Lower leg skin (tissue), 4 donors: ENCODE data around the gene RAPGEF1. TPM values are rescaled to one million over a fixed set of nuclear protein-coding genes. Genes with fewer than 3 reads are reported as not detected.

Experiments
- DNase-seq, 2 donors: peaks; one replicate each; pipeline ENCODE4 v3.0.0-alpha.2; 2019; ENCODE audit warnings: low spot score in 2 of 2
- H3K4me3 ChIP-seq: fragments of 200-600 bp; sonication (generic); 2 replicates; pipeline ENCODE4 v1.5.1; 2017; ENCODE audit warnings: mild to moderate bottlenecking, low read depth; ENCODE audit not compliant: poor library complexity, severe bottlenecking
- CTCF ChIP-seq, 3 donors: fragments of 450-650 bp; IDR thresholded peaks; one replicate each; pipeline ENCODE4 v1.5.1; 2016; ENCODE audit warnings: antibody characterized with exemption in 3 of 3, mild to moderate bottlenecking in 3 of 3, moderate library complexity in 2 of 3
- POLR2A ChIP-seq, 2 donors: fragments of 450-650 bp; IDR thresholded peaks; one replicate each; pipeline ENCODE4 v1.6.1; 2016 to 2017; ENCODE audit warnings: antibody characterized with exemption in 2 of 2, mild to moderate bottlenecking in 1 of 2, moderate library complexity in 1 of 2
- WGBS, 2 donors: methylation state at CpG; one replicate each; pipeline ENCODE4 v1.1.5; 2018; 5-methylcytosine and 5-hydroxymethylcytosine counted together
- intact Hi-C: fragments of 100-400 bp; cut with DNase I; formaldehyde crosslinking; loops from one replicate; pipeline ENCODE4 v1.15.0; 2023; ENCODE audit warnings: low total_unique reads
- total RNA-seq, 4 donors: library from RNA; depleted of rRNA; stranded (reverse); fragments of >200 nt; gene quantifications; one replicate each; pipeline ENCODE4 v1.1.0, GENCODE V29; 2016

The RAPGEF1 gene
- total RNA-seq, 4 donors from 2014 or later, result 18.0 to 70.8 (median 43.5) TPM

GRCh38 chr9:131584858-131585257 is 155.0 kb downstream of the RAPGEF1 start:
- no peak overlapping the region for H3K4me3 ChIP-seq
- 79 to 86% methylated on average over 7 of the region's 7 CpGs for WGBS, 2 donors
- TF ChIP-seq CTCF (IDR thresholded peaks at IDR 0.05), result no peak
- TF ChIP-seq POLR2A (IDR thresholded peaks at IDR 0.05), result no peak
- intact Hi-C loops, result no loop called here
- DNase-seq, result no peak

- intact Hi-C loops, result no loop called here
- DNase-seq, result no peak
- WGBS, 2 donors, result 92 to 93% methylated on average over 27 of the region's 27 CpGs
- TF ChIP-seq CTCF (IDR thresholded peaks at IDR 0.05) (no peak), POLR2A (IDR thresholded peaks at IDR 0.05) (no peak)
- H3K4me3 ChIP-seq, result no peak overlapping the region
Measured at GRCh38 chr9:131583836-131584555, 155.9 kb downstream of the RAPGEF1 start.

GRCh38 chr9:131583337-131583645 is 156.6 kb downstream of the RAPGEF1 start:
- TF ChIP-seq POLR2A (IDR thresholded peaks at IDR 0.05), result no peak
- no peak overlapping the region for H3K4me3 ChIP-seq
- no peak for DNase-seq
- WGBS, 2 donors, result 77 to 93% methylated on average over 5 of the region's 5 CpGs
- intact Hi-C loops, result no loop called here

- no peak for DNase-seq
- 89 to 91% methylated on average over 27 of the region's 27 CpGs for WGBS, 2 donors
- no peak for TF ChIP-seq POLR2A (IDR thresholded peaks at IDR 0.05)
- TF ChIP-seq CTCF (IDR thresholded peaks at IDR 0.05), result no peak
- intact Hi-C loops, result no loop called here
- H3K4me3 ChIP-seq, result no peak overlapping the region
Measured at GRCh38 chr9:131582466-131583336, 157.2 kb downstream of the RAPGEF1 start.

GRCh38 chr9:131582056-131582455 is 157.8 kb downstream of the RAPGEF1 start:
- no peak for DNase-seq
- 82 to 91% methylated on average over 10 of the region's 10 CpGs for WGBS, 2 donors
- intact Hi-C loops, result no loop called here
- no peak for TF ChIP-seq POLR2A (IDR thresholded peaks at IDR 0.05)
- no peak for TF ChIP-seq CTCF (IDR thresholded peaks at IDR 0.05)
- no peak overlapping the region for H3K4me3 ChIP-seq

GRCh38 chr9:131580358-131580757 is 159.5 kb downstream of the RAPGEF1 start:
- 86 to 91% methylated on average over 9 of the region's 9 CpGs for WGBS, 2 donors
- intact Hi-C loops, result no loop called here
- no peak for DNase-seq

More at GRCh38 chr9:131580358-131580757, 159.5 kb downstream of the RAPGEF1 start:
- H3K4me3 ChIP-seq, result no peak overlapping the region
- no peak for TF ChIP-seq POLR2A (IDR thresholded peaks at IDR 0.05)
- no peak for TF ChIP-seq CTCF (IDR thresholded peaks at IDR 0.05)
